Measurements from ENCODE around the gene MGAT5.

MGAT5 gene

GRCh38 chr2:134451347-134451630, 197.4 kb downstream of the MGAT5 start:
- no peak for DNase-seq (ENCODE audit: low read depth)
- H3K4me3 ChIP-seq (ENCODE audit: low read depth, low read length): no peak overlapping the region
- TF ChIP-seq POLR2A (IDR thresholded peaks at IDR 0.05; ENCODE audit: extremely low read depth, insufficient read length): no peak
- TF ChIP-seq MAX (IDR thresholded peaks at IDR 0.05; ENCODE audit: low read depth, low read length): no peak
- no peak for TF ChIP-seq MYC (IDR thresholded peaks at IDR 0.05; ENCODE audit: low read depth, low read length)
- TF ChIP-seq CTCF (IDR thresholded peaks at IDR 0.05; ENCODE audit: low read depth, low read length): no peak

- H3K4me3 ChIP-seq (ENCODE audit: low read depth, low read length): no peak overlapping the region
- no peak for TF ChIP-seq POLR2A (IDR thresholded peaks at IDR 0.05; ENCODE audit: extremely low read depth, insufficient read length)
- TF ChIP-seq CTCF (IDR thresholded peaks at IDR 0.05; ENCODE audit: low read depth, low read length): no peak
- no peak for TF ChIP-seq MAX (IDR thresholded peaks at IDR 0.05; ENCODE audit: low read depth, low read length)
- TF ChIP-seq MYC (IDR thresholded peaks at IDR 0.05; ENCODE audit: low read depth, low read length): no peak
- DNase-seq (ENCODE audit: low read depth): no peak
Measured at GRCh38 chr2:134452042-134452733, 198.3 kb downstream of the MGAT5 start.

- DNase-seq (ENCODE audit: low read depth): no peak
- no peak overlapping the region for H3K4me3 ChIP-seq (ENCODE audit: low read depth, low read length)
- no peak for TF ChIP-seq MAX (IDR thresholded peaks at IDR 0.05; ENCODE audit: low read depth, low read length)
Measured at GRCh38 chr2:134453476-134453875, 199.6 kb downstream of the MGAT5 start.

- no peak for DNase-seq (ENCODE audit: low read depth)
- no peak overlapping the region for H3K4me3 ChIP-seq (ENCODE audit: low read depth, low read length)
- TF ChIP-seq MYC (IDR thresholded peaks at IDR 0.05; ENCODE audit: low read depth, low read length) (no peak), POLR2A (IDR thresholded peaks at IDR 0.05; ENCODE audit: extremely low read depth, insufficient read length) (no peak), MAX (IDR thresholded peaks at IDR 0.05; ENCODE audit: low read depth, low read length) (no peak), CTCF (IDR thresholded peaks at IDR 0.05; ENCODE audit: low read depth, low read length) (no peak)
Measured at GRCh38 chr2:134453973-134454372, 200.1 kb downstream of the MGAT5 start.

- no peak overlapping the region for H3K4me3 ChIP-seq (ENCODE audit: low read depth, low read length)
- TF ChIP-seq MAX (IDR thresholded peaks at IDR 0.05; ENCODE audit: low read depth, low read length) (no peak), MYC (IDR thresholded peaks at IDR 0.05; ENCODE audit: low read depth, low read length) (no peak), CTCF (IDR thresholded peaks at IDR 0.05; ENCODE audit: low read depth, low read length) (no peak), POLR2A (IDR thresholded peaks at IDR 0.05; ENCODE audit: extremely low read depth, insufficient read length) (no peak)
- DNase-seq (ENCODE audit: low read depth): no peak
Measured at GRCh38 chr2:134454426-134454825, 200.6 kb downstream of the MGAT5 start.

- H3K4me3 ChIP-seq (ENCODE audit: low read depth, low read length): no peak overlapping the region
- no peak for TF ChIP-seq POLR2A (IDR thresholded peaks at IDR 0.05; ENCODE audit: extremely low read depth, insufficient read length)
- TF ChIP-seq CTCF (IDR thresholded peaks at IDR 0.05; ENCODE audit: low read depth, low read length): no peak
- DNase-seq (ENCODE audit: low read depth): no peak
Measured at GRCh38 chr2:134454931-134455330, 201.1 kb downstream of the MGAT5 start.

Measured in NB4 (cell line).